CD1c-positive myeloid dendritic cell (primary cell): Measurements from ENCODE around the gene FKBP8.

Experiments
- DNase-seq: peaks from one replicate; pipeline ENCODE4 v3.0.0-alpha.2; 2016; ENCODE audit errors: extremely low spot score

FKBP8 gene

GRCh38 chr19:18483119-18483890 is 60.1 kb downstream of the FKBP8 start:
- no peak for DNase-seq
